ENCODE data around the gene MTARC2. TPM values are rescaled to one million over a fixed set of nuclear protein-coding genes. Genes with fewer than 3 reads are reported as not detected.

The MTARC2 gene
- total and polyA plus RNA-seq, 2 donors (not counting 1 experiment from before 2014, with no cell fraction given) = 12.6 to 14.5 TPM

GRCh38 chr1:220833436-220833835 is 85.3 kb downstream of the MTARC2 start:
- no peak for TF ChIP-seq CTCF (conservative IDR thresholded peaks at IDR 0.05 in 1 of 2, IDR thresholded peaks at IDR 0.05 in 1 of 2; ENCODE audit: low read depth in 1 of 2, low read length in 2 of 2)
- TF ChIP-seq EZH2 (IDR thresholded peaks at IDR 0.05; ENCODE audit: low read length, missing control alignments) = no peak
- H3K79me2 ChIP-seq (ENCODE audit: control insufficient read depth, insufficient read depth, low read length) = no peaks in the 10 kb centered on the region
- H3K27ac ChIP-seq (ENCODE audit: insufficient read depth, low read length) = no peak overlapping the region
- no peaks in the 10 kb centered on the region for H4K20me1 ChIP-seq (ENCODE audit: control insufficient read depth, extremely low read depth, insufficient read depth, low read length)
- H3K4me1 ChIP-seq (ENCODE audit: control insufficient read depth, extremely low read depth, insufficient read depth, low read length) = no peaks in the 10 kb centered on the region
- H2AFZ ChIP-seq (ENCODE audit: low read length) = no peak overlapping the region
- no peaks in the 10 kb centered on the region for H3K36me3 ChIP-seq (ENCODE audit: control insufficient read depth, insufficient read depth, low read length)
- no peak overlapping the region for H3K4me3 ChIP-seq (replicated peaks in 1 of 4; ENCODE audit: control extremely low read depth in 1 of 4, insufficient read depth in 1 of 4, low read depth in 3 of 4, low read length in 4 of 4)
- no peak overlapping the region for H3K9ac ChIP-seq (ENCODE audit: insufficient read depth, low read length)
- no peak overlapping the region for H3K4me2 ChIP-seq (ENCODE audit: extremely low read depth, insufficient read depth, low read length)
- DNase-seq (ENCODE audit: low read depth in 2 of 2) = no peak
- H3K27me3 ChIP-seq (ENCODE audit: control insufficient read depth, insufficient read depth, low read length) = peaks cover 2% of the 10 kb centered on the region
- no peaks in the 10 kb centered on the region for H3K9me3 ChIP-seq (ENCODE audit: control insufficient read depth, insufficient read depth, low read depth, low read length)

Other genes with a start within 250 kb of the MTARC2 start
- gene MARK1, start 220.2 kb upstream of the MTARC2 start, total RNA-seq = 0.99 and 2.1 TPM in 2 replicates
- gene MARK1, start 220.2 kb upstream of the MTARC2 start, polyA plus RNA-seq = 1.1 TPM in 2 replicates
- 2.1 and 3.3 TPM in 2 replicates for gene C1orf115, start 58.0 kb upstream of the MTARC2 start, total RNA-seq
- 0.63 and 2.2 TPM in 2 replicates for gene C1orf115, start 58.0 kb upstream of the MTARC2 start, polyA plus RNA-seq
- gene MTARC1, start 38.6 kb downstream of the MTARC2 start, total RNA-seq = 9.6 and 9.8 TPM in 2 replicates
- gene MTARC1, start 38.6 kb downstream of the MTARC2 start, polyA plus RNA-seq = 1.8 and 2.8 TPM in 2 replicates
- gene HLX, start 131.1 kb downstream of the MTARC2 start, total RNA-seq = 22.3 and 25.2 TPM in 2 replicates
- 5.4 and 8.2 TPM in 2 replicates for gene HLX, start 131.1 kb downstream of the MTARC2 start, polyA plus RNA-seq